ENCODE measurements around the gene SENP8.

SENP8 gene

DNA sequence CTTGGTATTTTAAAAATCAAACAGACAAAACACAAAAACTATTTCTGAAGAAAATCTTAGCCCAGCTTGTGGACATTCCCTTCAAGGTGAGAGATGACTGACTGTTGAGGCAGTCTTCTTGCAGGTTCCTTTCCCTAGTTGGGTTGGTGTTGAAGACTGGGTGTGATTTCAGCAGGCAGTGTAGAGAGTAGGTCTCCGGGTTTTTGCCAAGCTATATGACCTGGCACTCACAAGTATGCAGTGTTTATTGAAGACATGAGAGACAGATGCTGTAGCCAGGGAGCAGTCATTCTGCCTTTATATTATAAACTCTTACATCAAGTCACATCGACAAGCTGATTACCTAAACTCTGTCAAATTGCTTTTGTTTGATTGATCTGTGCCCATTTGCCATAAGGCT lies 17.5 kb downstream of the SENP8 start:
- TF ChIP-seq, protein P1, sequence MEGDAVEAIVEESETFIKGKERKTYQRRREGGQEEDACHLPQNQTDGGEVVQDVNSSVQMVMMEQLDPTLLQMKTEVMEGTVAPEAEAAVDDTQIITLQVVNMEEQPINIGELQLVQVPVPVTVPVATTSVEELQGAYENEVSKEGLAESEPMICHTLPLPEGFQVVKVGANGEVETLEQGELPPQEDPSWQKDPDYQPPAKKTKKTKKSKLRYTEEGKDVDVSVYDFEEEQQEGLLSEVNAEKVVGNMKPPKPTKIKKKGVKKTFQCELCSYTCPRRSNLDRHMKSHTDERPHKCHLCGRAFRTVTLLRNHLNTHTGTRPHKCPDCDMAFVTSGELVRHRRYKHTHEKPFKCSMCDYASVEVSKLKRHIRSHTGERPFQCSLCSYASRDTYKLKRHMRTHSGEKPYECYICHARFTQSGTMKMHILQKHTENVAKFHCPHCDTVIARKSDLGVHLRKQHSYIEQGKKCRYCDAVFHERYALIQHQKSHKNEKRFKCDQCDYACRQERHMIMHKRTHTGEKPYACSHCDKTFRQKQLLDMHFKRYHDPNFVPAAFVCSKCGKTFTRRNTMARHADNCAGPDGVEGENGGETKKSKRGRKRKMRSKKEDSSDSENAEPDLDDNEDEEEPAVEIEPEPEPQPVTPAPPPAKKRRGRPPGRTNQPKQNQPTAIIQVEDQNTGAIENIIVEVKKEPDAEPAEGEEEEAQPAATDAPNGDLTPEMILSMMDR (IDR thresholded peaks at IDR 0.05; ENCODE audit: poor library complexity, severe bottlenecking) = no peak
- ATAC-seq (ENCODE audit: low read depth) = peak; percentile 48; the same call in 1 of the 3 replicates
- no peaks in the 10 kb centered on the region for H3K9me3 ChIP-seq (ENCODE audit: severe bottlenecking)
- H3K27ac ChIP-seq (ENCODE audit: poor library complexity, severe bottlenecking) = no peak overlapping the region
- no peaks in the 10 kb centered on the region for H3K36me3 ChIP-seq (ENCODE audit: low read depth)
- H3K27me3 ChIP-seq (ENCODE audit: insufficient read depth, poor library complexity, severe bottlenecking) = no peaks in the 10 kb centered on the region
- H3K4me1 ChIP-seq (ENCODE audit: insufficient read depth, poor library complexity, severe bottlenecking) = no peaks in the 10 kb centered on the region
- H3K4me3 ChIP-seq (ENCODE audit: severe bottlenecking) = no peak overlapping the region
- DNase-seq (ENCODE audit: low spot score) = no peak

DNA sequence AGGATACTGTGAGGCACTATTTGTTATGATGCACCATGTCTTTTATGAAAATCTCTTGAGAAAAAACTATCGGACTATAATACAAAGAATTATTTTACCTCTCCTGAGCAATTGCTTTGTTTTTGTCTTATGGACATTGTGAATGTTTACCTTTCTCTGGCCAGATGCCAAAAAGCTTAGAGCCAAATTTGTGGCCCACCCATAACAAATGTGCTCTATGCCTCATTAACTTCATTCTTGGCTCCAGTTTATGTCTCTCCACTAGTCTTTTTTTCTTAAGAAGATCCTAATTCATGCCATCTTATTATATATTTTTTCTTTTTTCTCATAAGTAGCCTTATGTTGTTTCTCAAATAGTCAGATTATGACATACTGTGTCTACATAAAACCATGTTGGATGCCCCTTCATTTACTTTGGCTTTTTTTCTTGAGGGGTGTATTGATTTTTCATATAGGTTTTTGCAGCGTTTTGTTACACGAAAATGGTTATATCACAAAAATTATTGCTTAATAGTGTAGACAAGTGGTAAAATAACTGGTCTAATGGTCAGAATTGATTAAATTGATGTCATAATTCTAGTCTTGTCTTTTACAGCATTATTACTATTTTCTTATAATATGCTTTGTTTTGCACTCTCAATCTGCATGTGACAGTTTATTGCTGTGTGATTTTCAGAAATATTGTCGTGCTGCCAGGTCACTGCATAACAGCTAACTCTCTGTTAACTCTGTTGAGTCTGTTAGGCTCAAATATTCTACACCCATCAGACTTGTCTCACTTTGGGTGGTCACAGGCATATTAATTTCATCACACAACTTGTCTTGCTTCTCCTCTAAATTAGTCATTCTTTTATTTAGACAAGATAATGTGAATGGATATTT lies 18.2 kb downstream of the SENP8 start:
- ATAC-seq (ENCODE audit: low read depth) = peak; percentile 12; the same call in 1 of the 3 replicates
- Histone ChIP-seq H3K27ac (ENCODE audit: poor library complexity, severe bottlenecking) (no peak overlapping the region), H3K27me3 (ENCODE audit: insufficient read depth, poor library complexity, severe bottlenecking) (no peaks in the 10 kb centered on the region), H3K4me3 (ENCODE audit: severe bottlenecking) (no peak overlapping the region), H3K36me3 (ENCODE audit: low read depth) (no peaks in the 10 kb centered on the region), H3K4me1 (ENCODE audit: insufficient read depth, poor library complexity, severe bottlenecking) (no peaks in the 10 kb centered on the region), H3K9me3 (ENCODE audit: severe bottlenecking) (no peaks in the 10 kb centered on the region)
- TF ChIP-seq, protein P1 (IDR thresholded peaks at IDR 0.05; ENCODE audit: poor library complexity, severe bottlenecking) = no peak
- no peak for DNase-seq (ENCODE audit: low spot score)

DNA sequence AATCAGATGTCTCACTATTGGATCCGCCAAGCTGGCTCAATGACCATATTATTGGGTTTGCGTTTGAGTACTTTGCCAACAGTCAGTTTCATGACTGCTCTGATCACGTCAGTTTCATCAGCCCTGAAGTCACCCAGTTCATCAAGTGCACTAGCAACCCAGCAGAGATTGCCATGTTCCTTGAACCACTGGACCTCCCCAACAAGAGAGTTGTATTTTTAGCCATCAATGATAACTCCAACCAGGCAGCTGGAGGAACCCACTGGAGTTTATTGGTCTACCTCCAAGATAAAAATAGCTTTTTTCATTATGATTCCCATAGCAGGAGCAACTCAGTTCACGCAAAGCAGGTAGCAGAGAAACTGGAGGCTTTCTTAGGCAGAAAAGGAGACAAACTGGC lies 21.5 kb downstream of the SENP8 start:
- no peaks in the 10 kb centered on the region for H3K4me1 ChIP-seq (ENCODE audit: insufficient read depth, poor library complexity, severe bottlenecking)
- no peaks in the 10 kb centered on the region for H3K9me3 ChIP-seq (ENCODE audit: severe bottlenecking)
- TF ChIP-seq, protein P1 (IDR thresholded peaks at IDR 0.05; ENCODE audit: poor library complexity, severe bottlenecking) = no peak
- no peaks in the 10 kb centered on the region for H3K36me3 ChIP-seq (ENCODE audit: low read depth)
- H3K27ac ChIP-seq (ENCODE audit: poor library complexity, severe bottlenecking) = no peak overlapping the region
- ATAC-seq (ENCODE audit: low read depth) (no peak), DNase-seq (ENCODE audit: low spot score) (no peak)
- H3K4me3 ChIP-seq (ENCODE audit: severe bottlenecking) = no peak overlapping the region
- H3K27me3 ChIP-seq (ENCODE audit: insufficient read depth, poor library complexity, severe bottlenecking) = no peaks in the 10 kb centered on the region

DNA sequence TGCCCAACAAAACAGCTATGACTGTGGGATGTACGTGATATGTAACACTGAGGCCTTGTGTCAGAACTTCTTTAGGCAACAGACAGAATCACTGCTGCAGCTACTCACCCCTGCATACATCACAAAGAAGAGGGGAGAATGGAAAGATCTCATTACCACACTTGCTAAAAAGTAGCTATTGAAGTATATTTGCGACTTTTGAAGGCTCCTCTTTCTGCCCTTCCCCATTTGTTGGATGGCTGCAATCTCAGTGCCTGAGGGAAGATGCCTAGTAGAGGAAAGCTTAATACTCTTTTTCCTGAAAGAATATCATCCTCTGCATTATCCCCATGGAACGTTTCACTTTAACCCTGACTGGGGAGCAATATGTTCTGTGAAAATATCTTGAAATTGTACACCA lies 21.9 kb downstream of the SENP8 start:
- DNase-seq (ENCODE audit: low spot score) (no peak), ATAC-seq (ENCODE audit: low read depth) (no peak)
- TF ChIP-seq, protein P1 (IDR thresholded peaks at IDR 0.05; ENCODE audit: poor library complexity, severe bottlenecking) = no peak

More for the DNA sequence above, 21.9 kb downstream of the SENP8 start:
- H3K9me3 ChIP-seq (ENCODE audit: severe bottlenecking) = no peaks in the 10 kb centered on the region
- no peaks in the 10 kb centered on the region for H3K27me3 ChIP-seq (ENCODE audit: insufficient read depth, poor library complexity, severe bottlenecking)
- H3K4me1 ChIP-seq (ENCODE audit: insufficient read depth, poor library complexity, severe bottlenecking) = no peaks in the 10 kb centered on the region
- no peak overlapping the region for H3K27ac ChIP-seq (ENCODE audit: poor library complexity, severe bottlenecking)
- no peak overlapping the region for H3K4me3 ChIP-seq (ENCODE audit: severe bottlenecking)
- no peaks in the 10 kb centered on the region for H3K36me3 ChIP-seq (ENCODE audit: low read depth)

Data from RWPE2 (cell line).